ENCODE data around the gene DYNLL2. TPM values are rescaled to one million over a fixed set of nuclear protein-coding genes. Genes with fewer than 3 reads are reported as not detected.

Gene DYNLL2
- polyA plus RNA-seq, 1 donor = 85.5 TPM

Other genes with a start within 250 kb of the DYNLL2 start
- 57.0 TPM for gene MRPS23, start 233.4 kb upstream of the DYNLL2 start, polyA plus RNA-seq (ENCODE audit: insufficient read length)
- gene CUEDC1, start 128.0 kb upstream of the DYNLL2 start, polyA plus RNA-seq (ENCODE audit: insufficient read length) = 42.2 TPM
- 115 TPM for gene VEZF1, start 95.2 kb upstream of the DYNLL2 start, polyA plus RNA-seq (ENCODE audit: insufficient read length)
- gene SRSF1, start 76.2 kb upstream of the DYNLL2 start, polyA plus RNA-seq (ENCODE audit: insufficient read length) = 451 TPM
- gene OR4D1, start 65.0 kb downstream of the DYNLL2 start, polyA plus RNA-seq (ENCODE audit: insufficient read length) = 0.10 TPM
- not detected for gene OR4D2, start 83.6 kb downstream of the DYNLL2 start, polyA plus RNA-seq (ENCODE audit: insufficient read length)
- gene EPX, start 109.3 kb downstream of the DYNLL2 start, polyA plus RNA-seq (ENCODE audit: insufficient read length) = 0.90 TPM
- 53.2 TPM for gene MKS1, start 135.8 kb downstream of the DYNLL2 start, polyA plus RNA-seq (ENCODE audit: insufficient read length)
- 0.17 TPM for gene LPO, start 155.2 kb downstream of the DYNLL2 start, polyA plus RNA-seq (ENCODE audit: insufficient read length)
- gene MPO, start 197.5 kb downstream of the DYNLL2 start, polyA plus RNA-seq (ENCODE audit: insufficient read length) = 2.4 TPM
- 62.3 TPM for gene TSPOAP1, start 245.4 kb downstream of the DYNLL2 start, polyA plus RNA-seq (ENCODE audit: insufficient read length)